Measurements from ENCODE around the gene SCAPER.
"Not testable (repeated sequence)": the region's sequence is repeated elsewhere in the genome, so short reads cannot be mapped to it uniquely, and the experiment has no call there.

The SCAPER gene

GRCh38 chr15:76512971-76513370 lies 392.2 kb downstream of the SCAPER start (continued):
- TF ChIP-seq ZNF580 (tag by site-specific recombination; IDR thresholded peaks at IDR 0.05) (no peak), ZNF571 (tag by site-specific recombination; IDR thresholded peaks at IDR 0.05) (no peak), ZNF76 (tag by site-specific recombination; IDR thresholded peaks at IDR 0.05; ENCODE audit: borderline replicate concordance, low read depth) (no peak), ZNF530 (tag by site-specific recombination; IDR thresholded peaks at IDR 0.05; ENCODE audit: low read depth) (no peak), ZNF529 (tag by site-specific recombination; IDR thresholded peaks at IDR 0.05; ENCODE audit: insufficient replicate concordance) (no peak)
- TF ChIP-seq, protein P1, sequence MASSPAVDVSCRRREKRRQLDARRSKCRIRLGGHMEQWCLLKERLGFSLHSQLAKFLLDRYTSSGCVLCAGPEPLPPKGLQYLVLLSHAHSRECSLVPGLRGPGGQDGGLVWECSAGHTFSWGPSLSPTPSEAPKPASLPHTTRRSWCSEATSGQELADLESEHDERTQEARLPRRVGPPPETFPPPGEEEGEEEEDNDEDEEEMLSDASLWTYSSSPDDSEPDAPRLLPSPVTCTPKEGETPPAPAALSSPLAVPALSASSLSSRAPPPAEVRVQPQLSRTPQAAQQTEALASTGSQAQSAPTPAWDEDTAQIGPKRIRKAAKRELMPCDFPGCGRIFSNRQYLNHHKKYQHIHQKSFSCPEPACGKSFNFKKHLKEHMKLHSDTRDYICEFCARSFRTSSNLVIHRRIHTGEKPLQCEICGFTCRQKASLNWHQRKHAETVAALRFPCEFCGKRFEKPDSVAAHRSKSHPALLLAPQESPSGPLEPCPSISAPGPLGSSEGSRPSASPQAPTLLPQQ (tag by site-specific recombination; IDR thresholded peaks at IDR 0.05): no peak

GRCh38 chr15:76510663-76511062 lies 394.5 kb downstream of the SCAPER start:
- H3K36me3 ChIP-seq (ENCODE audit: control insufficient read depth in 2 of 2, insufficient read depth in 1 of 2, low read length in 2 of 2); H3K27ac ChIP-seq (ENCODE audit: extremely low read depth, low read depth, low read length); H3K9me3 ChIP-seq (ENCODE audit: control insufficient read depth, insufficient read depth, low read depth, low read length); POLR2A ChIA-PET; H3K4me3 ChIP-seq (ENCODE audit: low read depth, low read length); H3K4me1 ChIP-seq (ENCODE audit: control insufficient read depth, insufficient read depth, low read length); CTCF ChIA-PET: not testable (repeated sequence)
- TF ChIP-seq ZNF146 (tag by site-specific recombination; IDR thresholded peaks at IDR 0.05) (peak; percentile 80), ZNF2 (tag by site-specific recombination; IDR thresholded peaks at IDR 0.05) (0 out of 2 replicates have a peak, but pooled peaks have one; percentile 30), SCRT1 (tag by site-specific recombination; IDR thresholded peaks at IDR 0.05; ENCODE audit: borderline replicate concordance) (0 out of 2 replicates have a peak, but pooled peaks have one; percentile 14), SCRT2 (tag by site-specific recombination; IDR thresholded peaks at IDR 0.05) (peak; percentile 73)

- no peak for TF ChIP-seq ZSCAN30 (tag by site-specific recombination; IDR thresholded peaks at IDR 0.05)
- TF ChIP-seq ZNF121 (tag by site-specific recombination; IDR thresholded peaks at IDR 0.05): peak; percentile 86
- no peak overlapping the region for H3K27ac ChIP-seq (ENCODE audit: extremely low read depth, low read depth, low read length)
- ChIA-PET CTCF (interaction anchor here (0.6 to 1.4 kb wide), 2 partner anchors 221 to 318 kb away, joined by 3 read pairs; no protein-coding TSS in a partner anchor), POLR2A (no interaction called here)
- H3K36me3 ChIP-seq (ENCODE audit: control insufficient read depth in 2 of 2, insufficient read depth in 1 of 2, low read length in 2 of 2): no peaks in the 10 kb centered on the region
- H3K9me3 ChIP-seq (ENCODE audit: control insufficient read depth, insufficient read depth, low read depth, low read length): no peaks in the 10 kb centered on the region
- H3K4me1 ChIP-seq (ENCODE audit: control insufficient read depth, insufficient read depth, low read length): 0 out of 2 replicates have a peak, but pooled peaks cover 5% of the 10 kb centered on the region
- H3K4me3 ChIP-seq (ENCODE audit: low read depth, low read length): no peak overlapping the region
These were observed 401.3 kb downstream of the SCAPER start for GRCh38 chr15:76503804-76504203.

- H3K27ac ChIP-seq (ENCODE audit: extremely low read depth, low read depth, low read length): no peak overlapping the region
- H3K36me3 ChIP-seq (ENCODE audit: control insufficient read depth in 2 of 2, insufficient read depth in 1 of 2, low read length in 2 of 2): no peaks in the 10 kb centered on the region
- no peak for TF ChIP-seq ZNF514 (tag by site-specific recombination; IDR thresholded peaks at IDR 0.05)
- no peak overlapping the region for H3K4me3 ChIP-seq (ENCODE audit: low read depth, low read length)
- H3K9me3 ChIP-seq (ENCODE audit: control insufficient read depth, insufficient read depth, low read depth, low read length): no peaks in the 10 kb centered on the region
- ChIA-PET POLR2A (no interaction called here), CTCF (interaction anchor here (0.6 to 1.4 kb wide), 2 partner anchors 222 to 317 kb away, joined by 3 read pairs; no protein-coding TSS in a partner anchor)
- H3K4me1 ChIP-seq (ENCODE audit: control insufficient read depth, insufficient read depth, low read length): 0 out of 2 replicates have a peak, but pooled peaks cover 5% of the 10 kb centered on the region
These were observed 402.0 kb downstream of the SCAPER start for GRCh38 chr15:76503121-76503520.

GRCh38 chr15:76502678-76503077 lies 402.5 kb downstream of the SCAPER start:
- H3K9me3 ChIP-seq (ENCODE audit: control insufficient read depth, insufficient read depth, low read depth, low read length): no peaks in the 10 kb centered on the region
- TF ChIP-seq, protein P2, sequence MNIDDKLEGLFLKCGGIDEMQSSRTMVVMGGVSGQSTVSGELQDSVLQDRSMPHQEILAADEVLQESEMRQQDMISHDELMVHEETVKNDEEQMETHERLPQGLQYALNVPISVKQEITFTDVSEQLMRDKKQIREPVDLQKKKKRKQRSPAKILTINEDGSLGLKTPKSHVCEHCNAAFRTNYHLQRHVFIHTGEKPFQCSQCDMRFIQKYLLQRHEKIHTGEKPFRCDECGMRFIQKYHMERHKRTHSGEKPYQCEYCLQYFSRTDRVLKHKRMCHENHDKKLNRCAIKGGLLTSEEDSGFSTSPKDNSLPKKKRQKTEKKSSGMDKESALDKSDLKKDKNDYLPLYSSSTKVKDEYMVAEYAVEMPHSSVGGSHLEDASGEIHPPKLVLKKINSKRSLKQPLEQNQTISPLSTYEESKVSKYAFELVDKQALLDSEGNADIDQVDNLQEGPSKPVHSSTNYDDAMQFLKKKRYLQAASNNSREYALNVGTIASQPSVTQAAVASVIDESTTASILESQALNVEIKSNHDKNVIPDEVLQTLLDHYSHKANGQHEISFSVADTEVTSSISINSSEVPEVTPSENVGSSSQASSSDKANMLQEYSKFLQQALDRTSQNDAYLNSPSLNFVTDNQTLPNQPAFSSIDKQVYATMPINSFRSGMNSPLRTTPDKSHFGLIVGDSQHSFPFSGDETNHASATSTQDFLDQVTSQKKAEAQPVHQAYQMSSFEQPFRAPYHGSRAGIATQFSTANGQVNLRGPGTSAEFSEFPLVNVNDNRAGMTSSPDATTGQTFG (tag by site-specific recombination; IDR thresholded peaks at IDR 0.05; ENCODE audit: borderline replicate concordance): no peak
- TF ChIP-seq MEIS1 (CRISPR knock-in tag; IDR thresholded peaks at IDR 0.05; ENCODE audit: borderline replicate concordance) (no peak), ZNF121 (tag by site-specific recombination; IDR thresholded peaks at IDR 0.05) (no peak)
- H3K4me1 ChIP-seq (ENCODE audit: control insufficient read depth, insufficient read depth, low read length): 0 out of 2 replicates have a peak, but pooled peaks cover 5% of the 10 kb centered on the region
- CTCF ChIA-PET: interaction anchor here (1.4 kb wide), 1 partner anchor 316 kb away, joined by 3 read pairs; no protein-coding TSS in a partner anchor
- H3K27ac ChIP-seq (ENCODE audit: extremely low read depth, low read depth, low read length): no peak overlapping the region
- H3K4me3 ChIP-seq (ENCODE audit: low read depth, low read length): no peak overlapping the region
- H3K36me3 ChIP-seq (ENCODE audit: control insufficient read depth in 2 of 2, insufficient read depth in 1 of 2, low read length in 2 of 2): no peaks in the 10 kb centered on the region
- POLR2A ChIA-PET: no interaction called here

All from HEK293 (cell line).